RWPE2 (cell line): ENCODE measurements around the gene MYOCD.

Experiments
- ATAC-seq: fragments of 200-7000 bp; cut with Tn5 transposase; 3 replicates; pipeline ENCODE4 v1.9.1; 2021; ENCODE audit warnings: low read depth
- DNase-seq: peaks from one replicate; pipeline ENCODE4 v3.0.0-alpha.2; 2020; ENCODE audit warnings: low spot score
- H3K27ac ChIP-seq: fragments of 450-650 bp; 2 replicates; pipeline ENCODE4 v1.5.1; 2017; ENCODE audit warnings: mild to moderate bottlenecking; ENCODE audit not compliant: poor library complexity, severe bottlenecking
- H3K27me3 ChIP-seq: fragments of 250-450 bp; sonication (Bioruptor Pico); 2 replicates; pipeline ENCODE4 v1.5.1; 2021; ENCODE audit warnings: mild to moderate bottlenecking, moderate library complexity; ENCODE audit not compliant: insufficient read depth, poor library complexity, severe bottlenecking
- H3K36me3 ChIP-seq: fragments of 250-450 bp; sonication (Bioruptor Pico); 2 replicates; pipeline ENCODE4 v1.5.1; 2020; ENCODE audit warnings: low read depth, mild to moderate bottlenecking, moderate library complexity
- H3K4me1 ChIP-seq: fragments of 250-450 bp; sonication (Bioruptor Pico); 2 replicates; pipeline ENCODE4 v1.5.1; 2021; ENCODE audit warnings: mild to moderate bottlenecking, moderate library complexity; ENCODE audit not compliant: insufficient read depth, poor library complexity, severe bottlenecking
- H3K4me3 ChIP-seq: fragments of 250-450 bp; sonication (Bioruptor Pico); 2 replicates; pipeline ENCODE4 v1.5.1; 2021; ENCODE audit warnings: mild to moderate bottlenecking, moderate library complexity; ENCODE audit not compliant: severe bottlenecking
- H3K9me3 ChIP-seq: fragments of 250-450 bp; sonication (Bioruptor Pico); 2 replicates; pipeline ENCODE4 v1.5.1; 2021; ENCODE audit warnings: mild to moderate bottlenecking, moderate library complexity; ENCODE audit not compliant: severe bottlenecking
- TF ChIP-seq, protein P1 (sequence below): fragments of 450-650 bp; IDR thresholded peaks from one replicate; pipeline ENCODE4 v1.5.1; 2017; ENCODE audit warnings: mild to moderate bottlenecking, moderate library complexity; ENCODE audit not compliant: poor library complexity, severe bottlenecking

MYOCD gene

GRCh38 chr17:12680993-12681392, 15.3 kb downstream of the MYOCD start:
- ATAC-seq (no peak), DNase-seq (no peak)
- no peaks in the 10 kb centered on the region for H3K4me1 ChIP-seq
- no peaks in the 10 kb centered on the region for H3K9me3 ChIP-seq
- peaks cover 4% of the 10 kb centered on the region for H3K27me3 ChIP-seq
- H3K4me3 ChIP-seq = no peak overlapping the region
- TF ChIP-seq, protein P1, sequence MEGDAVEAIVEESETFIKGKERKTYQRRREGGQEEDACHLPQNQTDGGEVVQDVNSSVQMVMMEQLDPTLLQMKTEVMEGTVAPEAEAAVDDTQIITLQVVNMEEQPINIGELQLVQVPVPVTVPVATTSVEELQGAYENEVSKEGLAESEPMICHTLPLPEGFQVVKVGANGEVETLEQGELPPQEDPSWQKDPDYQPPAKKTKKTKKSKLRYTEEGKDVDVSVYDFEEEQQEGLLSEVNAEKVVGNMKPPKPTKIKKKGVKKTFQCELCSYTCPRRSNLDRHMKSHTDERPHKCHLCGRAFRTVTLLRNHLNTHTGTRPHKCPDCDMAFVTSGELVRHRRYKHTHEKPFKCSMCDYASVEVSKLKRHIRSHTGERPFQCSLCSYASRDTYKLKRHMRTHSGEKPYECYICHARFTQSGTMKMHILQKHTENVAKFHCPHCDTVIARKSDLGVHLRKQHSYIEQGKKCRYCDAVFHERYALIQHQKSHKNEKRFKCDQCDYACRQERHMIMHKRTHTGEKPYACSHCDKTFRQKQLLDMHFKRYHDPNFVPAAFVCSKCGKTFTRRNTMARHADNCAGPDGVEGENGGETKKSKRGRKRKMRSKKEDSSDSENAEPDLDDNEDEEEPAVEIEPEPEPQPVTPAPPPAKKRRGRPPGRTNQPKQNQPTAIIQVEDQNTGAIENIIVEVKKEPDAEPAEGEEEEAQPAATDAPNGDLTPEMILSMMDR = no peak
- H3K27ac ChIP-seq = no peak overlapping the region
- no peaks in the 10 kb centered on the region for H3K36me3 ChIP-seq

GRCh38 chr17:12683299-12683698, 17.6 kb downstream of the MYOCD start:
- H3K4me1 ChIP-seq = no peaks in the 10 kb centered on the region
- H3K27ac ChIP-seq = no peak overlapping the region
- H3K36me3 ChIP-seq = no peaks in the 10 kb centered on the region
- no peaks in the 10 kb centered on the region for H3K9me3 ChIP-seq
- peaks cover 4% of the 10 kb centered on the region for H3K27me3 ChIP-seq
- TF ChIP-seq, protein P1 = no peak
- DNase-seq (no peak), ATAC-seq (no peak)
- H3K4me3 ChIP-seq = no peak overlapping the region

DNA sequence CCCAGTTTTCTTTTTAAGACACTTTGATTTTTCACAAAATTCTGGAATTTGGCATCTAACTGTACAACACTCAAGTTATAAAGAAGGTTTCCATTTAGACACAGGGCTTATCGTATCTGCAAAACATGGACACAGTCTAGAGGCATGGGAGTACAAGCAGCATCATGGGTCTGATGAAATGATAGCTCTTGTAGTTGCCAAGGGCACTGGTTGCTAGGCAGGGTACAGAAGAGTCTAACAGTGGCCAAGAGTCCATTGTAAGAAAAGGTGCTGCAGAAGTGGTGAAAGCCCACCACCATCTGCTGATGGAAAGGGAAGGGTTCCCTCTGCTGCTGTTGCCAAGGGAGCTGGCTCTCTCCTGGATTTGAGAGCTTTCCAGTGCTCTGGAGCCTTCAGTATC, 20.8 kb downstream of the MYOCD start:
- Histone ChIP-seq H3K27me3 (no peaks in the 10 kb centered on the region), H3K4me3 (no peak overlapping the region), H3K36me3 (no peaks in the 10 kb centered on the region), H3K27ac (no peak overlapping the region), H3K9me3 (no peaks in the 10 kb centered on the region), H3K4me1 (no peaks in the 10 kb centered on the region)
- DNase-seq (no peak), ATAC-seq (no peak)
- TF ChIP-seq, protein P1 = no peak

- Histone ChIP-seq H3K27ac (no peak overlapping the region), H3K9me3 (no peaks in the 10 kb centered on the region), H3K36me3 (no peaks in the 10 kb centered on the region), H3K27me3 (no peaks in the 10 kb centered on the region), H3K4me3 (no peak overlapping the region), H3K4me1 (no peaks in the 10 kb centered on the region)
- TF ChIP-seq, protein P1 = no peak
- DNase-seq (no peak), ATAC-seq (no peak)
Measured at GRCh38 chr17:12688382-12688781, 22.7 kb downstream of the MYOCD start.

DNA sequence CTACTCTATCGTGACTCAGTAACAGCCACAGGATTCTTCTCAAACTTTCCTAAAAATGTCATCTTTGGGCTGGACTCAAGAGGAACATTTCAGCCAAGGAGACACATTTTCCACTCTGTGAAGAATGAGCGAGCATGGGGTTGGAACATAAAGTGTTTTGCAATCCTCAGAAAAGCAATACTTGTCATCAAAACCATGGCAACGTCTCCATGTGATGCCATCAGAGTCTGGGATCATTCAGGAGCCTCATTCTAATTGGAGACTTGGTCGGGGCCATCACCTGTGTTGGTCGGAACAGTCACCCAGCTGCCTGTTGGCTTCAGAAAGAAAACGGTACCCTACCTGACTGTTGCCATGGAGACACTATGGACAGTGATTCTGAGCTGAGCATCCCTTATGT, 25.5 kb downstream of the MYOCD start:
- ATAC-seq (no peak), DNase-seq (no peak)
- H3K9me3 ChIP-seq = no peaks in the 10 kb centered on the region
- TF ChIP-seq, protein P1 = no peak
- no peak overlapping the region for H3K4me3 ChIP-seq
- no peaks in the 10 kb centered on the region for H3K36me3 ChIP-seq
- no peaks in the 10 kb centered on the region for H3K27me3 ChIP-seq
- H3K4me1 ChIP-seq = no peaks in the 10 kb centered on the region
- no peak overlapping the region for H3K27ac ChIP-seq
